Measurements from ENCODE around the gene ZNF536. TPM values are rescaled to one million over a fixed set of nuclear protein-coding genes. Genes with fewer than 3 reads are reported as not detected.

ZNF536 gene
- polyA plus RNA-seq, 1 donor, result 2.6 TPM

GRCh38 chr19:30564551-30565011 is 192.4 kb downstream of the ZNF536 start:
- DNase-seq, result no peak

- DNase-seq, result no peak
Measured at GRCh38 chr19:30565636-30566035, 193.5 kb downstream of the ZNF536 start.

- DNase-seq, result no peak
Measured at GRCh38 chr19:30566681-30567420, 194.7 kb downstream of the ZNF536 start.

- no peak for DNase-seq
Measured at GRCh38 chr19:30567536-30568232, 195.5 kb downstream of the ZNF536 start.

GRCh38 chr19:30570194-30570593 is 198.0 kb downstream of the ZNF536 start:
- DNase-seq, result no peak

GRCh38 chr19:30577551-30578105 is 205.4 kb downstream of the ZNF536 start:
- no peak for DNase-seq

GRCh38 chr19:30579419-30579818 is 207.2 kb downstream of the ZNF536 start:
- no peak for DNase-seq

GRCh38 chr19:30580673-30581072 is 208.5 kb downstream of the ZNF536 start:
- DNase-seq, result no peak

GRCh38 chr19:30584090-30584489 is 211.9 kb downstream of the ZNF536 start:
- DNase-seq, result no peak

GRCh38 chr19:30587869-30588268 is 215.7 kb downstream of the ZNF536 start:
- no peak for DNase-seq

GRCh38 chr19:30590596-30591229 is 218.5 kb downstream of the ZNF536 start:
- no peak for DNase-seq

GRCh38 chr19:30593356-30593755 is 221.2 kb downstream of the ZNF536 start:
- no peak for DNase-seq

- no peak for DNase-seq
Measured at GRCh38 chr19:30593975-30594745, 222.0 kb downstream of the ZNF536 start.

GRCh38 chr19:30596268-30596667 is 224.1 kb downstream of the ZNF536 start:
- no peak for DNase-seq

GRCh38 chr19:30596813-30597399 is 224.7 kb downstream of the ZNF536 start:
- no peak for DNase-seq

- no peak for DNase-seq
Measured at GRCh38 chr19:30598688-30599087, 226.5 kb downstream of the ZNF536 start.

GRCh38 chr19:30602661-30603350 is 230.6 kb downstream of the ZNF536 start:
- no peak for DNase-seq

GRCh38 chr19:30604657-30605056 is 232.5 kb downstream of the ZNF536 start:
- DNase-seq, result no peak

GRCh38 chr19:30605333-30605732 is 233.1 kb downstream of the ZNF536 start:
- no peak for DNase-seq

- DNase-seq, result no peak
Measured at GRCh38 chr19:30606114-30607050, 234.2 kb downstream of the ZNF536 start.
